NCI-H69 (cell line): ENCODE measurements around the gene GAS7.

Experiments used
- DNase-seq: peaks from one replicate; lab custom pipeline; 2025; lab: John Stamatoyannopoulos, UW

GAS7 gene

GRCh38 chr17:9887508-9887907 lies 310.9 kb downstream of the GAS7 start:
- DNase-seq = no peak

GRCh38 chr17:9886141-9886930 lies 312.1 kb downstream of the GAS7 start:
- no peak for DNase-seq

- no peak for DNase-seq
Observed at GRCh38 chr17:9883451-9883850, 315.0 kb downstream of the GAS7 start.

- no peak for DNase-seq
Observed at GRCh38 chr17:9880582-9880999, 317.8 kb downstream of the GAS7 start.

- DNase-seq = no peak
Observed at GRCh38 chr17:9878786-9879525, 319.4 kb downstream of the GAS7 start.

GRCh38 chr17:9878356-9878755 lies 320.1 kb downstream of the GAS7 start:
- DNase-seq = no peak

- DNase-seq = no peak
Observed at GRCh38 chr17:9875441-9875840, 323.0 kb downstream of the GAS7 start.

GRCh38 chr17:9874722-9875121 lies 323.7 kb downstream of the GAS7 start:
- DNase-seq = no peak

GRCh38 chr17:9872852-9873251 lies 325.6 kb downstream of the GAS7 start:
- DNase-seq = no peak

GRCh38 chr17:9868552-9868951 lies 329.9 kb downstream of the GAS7 start:
- DNase-seq = no peak

GRCh38 chr17:9865586-9865985 lies 332.8 kb downstream of the GAS7 start:
- DNase-seq = no peak

GRCh38 chr17:9862949-9863348 lies 335.5 kb downstream of the GAS7 start:
- no peak for DNase-seq

- no peak for DNase-seq
Observed at GRCh38 chr17:9862220-9862619, 336.2 kb downstream of the GAS7 start.

GRCh38 chr17:9860851-9861250 lies 337.6 kb downstream of the GAS7 start:
- DNase-seq = no peak
